Heart left ventricle (tissue), 16 donors: Measurements from ENCODE around the gene GRIN2A. TPM values are rescaled to one million over a fixed set of nuclear protein-coding genes. Genes with fewer than 3 reads are reported as not detected.
A peak's percentile ranks its signal among the peaks of the same experiment; 100 is the strongest.

Experiments
- ATAC-seq, 4 donors: fragments of 200-7000 bp; cut with Tn5 transposase; one replicate each; pipeline ENCODE4 v1.9.1; 2020 to 2022; ENCODE audit warnings: moderate library complexity in 4 of 4, mild to moderate bottlenecking in 3 of 4, moderate number of reproducible peaks in 1 of 4
- DNase-seq, 5 donors: peaks; one replicate each; pipeline ENCODE4 v3.0.0-alpha.2; 2020
- H3K27ac ChIP-seq, 12 donors: fragments of 200-600 bp; sonication (generic) in 4 of 12; one replicate each; pipeline versions ENCODE4 v1.5.0 to v1.8.0; 2016 to 2022; ENCODE audit warnings: mild to moderate bottlenecking in 2 of 12
- H3K27me3 ChIP-seq, 9 donors: fragments of 200-600 bp; sonication (generic) in 2 of 9; one replicate each; pipeline versions ENCODE4 v1.5.1 to v1.8.0; 2016 to 2022; ENCODE audit warnings: mild to moderate bottlenecking in 3 of 9
- H3K36me3 ChIP-seq, 9 donors: fragments of 200-600 bp; sonication (generic) in 2 of 9; one replicate each; pipeline versions ENCODE4 v1.5.0 to v1.8.0; 2018 to 2022; ENCODE audit warnings: mild to moderate bottlenecking in 2 of 9
- H3K4me1 ChIP-seq, 12 donors: fragments of 200-600 bp; sonication (generic) in 4 of 12; one replicate each; pipeline versions ENCODE4 v1.5.0 to v1.8.0; 2016 to 2022; ENCODE audit warnings: mild to moderate bottlenecking in 3 of 12
- H3K4me3 ChIP-seq, 12 donors: fragments of 200-600 bp; sonication (generic) in 4 of 12; one replicate each; pipeline versions ENCODE4 v1.5.0 to v1.8.0; 2017 to 2022; ENCODE audit warnings: mild to moderate bottlenecking in 9 of 12, moderate library complexity in 4 of 12
- H3K9me3 ChIP-seq, 12 donors: fragments of 200-600 bp; sonication (generic) in 4 of 12; one replicate each; pipeline versions ENCODE4 v1.5.0 to v1.8.0; 2016 to 2022; ENCODE audit warnings: mild to moderate bottlenecking in 1 of 12
- CTCF ChIP-seq, 12 donors: fragments of 200-600 bp; sonication (generic) in 4 of 12; IDR thresholded peaks; one replicate each; pipeline versions ENCODE4 v1.5.0 to v1.8.0; 2018 to 2022; ENCODE audit warnings: antibody characterized with exemption in 12 of 12, mild to moderate bottlenecking in 5 of 12
- POLR2A ChIP-seq, 2 donors: fragments of 450-650 bp; IDR thresholded peaks; one replicate each; pipeline ENCODE4 v1.6.1; 2017; ENCODE audit warnings: antibody characterized with exemption in 2 of 2, mild to moderate bottlenecking in 2 of 2, moderate library complexity in 2 of 2
- WGBS, 4 donors: extraction: QIAGEN DNeasy Blood & Tissue Kit in 2 of 4; methylation state at CpG; one replicate each; pipeline versions ENCODE4 v1.1.5 to v1.1.7; 2013 to 2018; 5-methylcytosine and 5-hydroxymethylcytosine counted together
- intact Hi-C, 10 donors: fragments of 100-400 bp; cut with DNase I; formaldehyde crosslinking; loops; one replicate each; pipeline versions ENCODE4 v1.11.1 to v1.14.2; 2022
- polyA plus RNA-seq, 2 donors: library from polyadenylated mRNA; stranded (reverse); fragments of 200-250 nt; gene quantifications; one replicate each; pipeline ENCODE4 v1.2.3, GENCODE V29; 2013
- total RNA-seq, 9 donors: library from RNA; depleted of rRNA in 2 of 9; stranded (reverse); fragments of >200 nt in 2 of 9; fragmentation: NEBNext Ultra II Directional in 3 of 9; extraction: Animal tissue kit (Norgen Biotek cat#: 25700) in 3 of 9; gene quantifications; one replicate each; pipeline versions ENCODE4 v1.1.0 to v1.2.4, GENCODE V29; 2016 to 2023
- donor health status: ischemic (EF 13 %, LVEDD 7.1; RV severe dilation, severe dysfunction).
- donor health status: healthy with polysubstance abuse.
- donor health status: DM: no; HTN: yes; CAD: no.
- donor health status: DM: no; HTN: no; CAD: no.
- donor health status: ischemic (EF 25% LVEDD 6.9; RV normal size, moderate dysfunction).
- donor health status: ischemic (EF 25% LVEDD 5.7; RV mildly dilated, moderate dysfunction).
- donor health status: healthy.
- donor health status: DM: yes; HTN: yes; CAD: no.
- donor health status: ischemic (EF 35%, LVEDD 5.7; RV mildly dilated, moderate dysfunction).
- donor health status: nonischemic (EF 11% LVEDD 7.7; RV severe dilation, severe dysfunction).
- donor health status: DM: yes; HTN: yes; CAD: no.
- donor health status: PGD.
- donor health status: ischemic (EF 29% LVEDD 5.4; RV normal size, mild dysfunction).
- donor health status: nonischemic (EF 23%, LVEDD 6.1; RV moderate dilation, normal function).

The GRIN2A gene
- total and polyA plus RNA-seq, 11 donors, result 0.01 to 4.6 (median 2.6) TPM

- H3K36me3 ChIP-seq, result no peaks in the 10 kb centered on the region
- peak overlapping the region in 4 of 12 donors; percentile 29 to 50 (median 36) for H3K27ac ChIP-seq
- TF ChIP-seq CTCF (IDR thresholded peaks at IDR 0.05) (no peak), POLR2A (IDR thresholded peaks at IDR 0.05) (no peak)
- DNase-seq, result peak; percentile 31 to 69 (median 66)
- peak; percentile 81 to 95 (median 94) for ATAC-seq
- H3K4me3 ChIP-seq, result no peak overlapping the region
- intact Hi-C loops, result no loop called here
- peaks cover 0 to 4% (median 0%) of the 10 kb centered on the region in 9 donors for H3K27me3 ChIP-seq
- H3K9me3 ChIP-seq, result peaks cover 0 to 5% (median 0%) of the 10 kb centered on the region in 12 donors
- whole genome bisulfite sequencing, 4 donors, result 10 to 19% (median 13%) methylated on average over 6 to 9 of the region's 9 CpGs
- peaks cover 0 to 24% (median 15%) of the 10 kb centered on the region in 12 donors for H3K4me1 ChIP-seq
These were observed 102.0 kb downstream of the GRIN2A start for GRCh38 chr16:10080051-10080772.

- intact Hi-C loops, result no loop called here
- 48 to 59% (median 54%) methylated on average over 7 of the region's 7 CpGs for WGBS, 4 donors
- ATAC-seq (no peak), DNase-seq (no peak)
- Histone ChIP-seq H3K27ac (no peak overlapping the region), H3K4me1 (peaks cover 0 to 24% (median 15%) of the 10 kb centered on the region in 12 donors), H3K4me3 (no peak overlapping the region), H3K27me3 (peaks cover 0 to 4% (median 0%) of the 10 kb centered on the region in 9 donors), H3K36me3 (no peaks in the 10 kb centered on the region), H3K9me3 (peaks cover 0 to 5% (median 0%) of the 10 kb centered on the region in 12 donors)
- no peak for TF ChIP-seq POLR2A (IDR thresholded peaks at IDR 0.05)
These were observed 103.7 kb downstream of the GRIN2A start for GRCh38 chr16:10078541-10078949.

GRCh38 chr16:10077861-10078260, 104.4 kb downstream of the GRIN2A start:
- DNase-seq, result no peak
- ATAC-seq, result no peak
- WGBS, 4 donors, result 85 to 86% (median 85%) methylated on average over 6 of the region's 6 CpGs
- peaks cover 0 to 4% (median 0%) of the 10 kb centered on the region in 9 donors for H3K27me3 ChIP-seq
- peaks cover 0 to 24% (median 15%) of the 10 kb centered on the region in 12 donors for H3K4me1 ChIP-seq
- peaks cover 0 to 5% (median 0%) of the 10 kb centered on the region in 12 donors for H3K9me3 ChIP-seq
- H3K27ac ChIP-seq, result no peak overlapping the region
- H3K36me3 ChIP-seq, result no peaks in the 10 kb centered on the region
- no peak overlapping the region for H3K4me3 ChIP-seq
- intact Hi-C loops, result no loop called here
- TF ChIP-seq CTCF (IDR thresholded peaks at IDR 0.05) (no peak), POLR2A (IDR thresholded peaks at IDR 0.05) (no peak)

- TF ChIP-seq CTCF (IDR thresholded peaks at IDR 0.05) (no peak), POLR2A (IDR thresholded peaks at IDR 0.05) (no peak)
- ATAC-seq, result no peak
- Histone ChIP-seq H3K27ac (no peak overlapping the region), H3K9me3 (peaks cover 0 to 5% (median 0%) of the 10 kb centered on the region in 12 donors), H3K36me3 (no peaks in the 10 kb centered on the region), H3K4me3 (no peak overlapping the region), H3K27me3 (peaks cover 0 to 17% (median 0%) of the 10 kb centered on the region in 9 donors), H3K4me1 (peaks cover 0 to 17% (median 14%) of the 10 kb centered on the region in 12 donors)
- intact Hi-C loops, result no loop called here
- no peak for DNase-seq
- WGBS, 4 donors, result 75 to 98% (median 89%) methylated on average over 5 of the region's 5 CpGs
These were observed 106.2 kb downstream of the GRIN2A start for GRCh38 chr16:10076037-10076436.
